Measurements from ENCODE around the gene CACNA1H.

The CACNA1H gene

GRCh38 chr16:1257561-1258224, 104.8 kb downstream of the CACNA1H start:
- no peak for TF ChIP-seq FOXA1 (IDR thresholded peaks at IDR 0.05)
- TF ChIP-seq PKNOX1 (IDR thresholded peaks at IDR 0.05), result no peak
- no peak for TF ChIP-seq FOXM1 (IDR thresholded peaks at IDR 0.05; ENCODE audit: borderline replicate concordance)
- TF ChIP-seq ZNF384 (IDR thresholded peaks at IDR 0.05), result no peak
- TF ChIP-seq HDGF (IDR thresholded peaks at IDR 0.05; ENCODE audit: borderline replicate concordance), result no peak
- no peak for TF ChIP-seq SUZ12 (IDR thresholded peaks at IDR 0.05)
- TF ChIP-seq FOXK2 (IDR thresholded peaks at IDR 0.05), result no peak
- TF ChIP-seq L3MBTL2 (conservative IDR thresholded peaks at IDR 0.05), result no peak
- TF ChIP-seq ARNT (IDR thresholded peaks at IDR 0.05), result no peak
- TF ChIP-seq ELF4 (IDR thresholded peaks at IDR 0.05), result no peak
- TF ChIP-seq LEF1 (IDR thresholded peaks at IDR 0.05; ENCODE audit: borderline replicate concordance), result no peak
- no peak for TF ChIP-seq NFRKB (IDR thresholded peaks at IDR 0.05)
- no peak for TF ChIP-seq SP1 (IDR thresholded peaks at IDR 0.05)
- TF ChIP-seq CTBP1 (IDR thresholded peaks at IDR 0.05; ENCODE audit: borderline replicate concordance), result no peak
- no peak for TF ChIP-seq BHLHE40 (IDR thresholded peaks at IDR 0.05; ENCODE audit: borderline replicate concordance)
- no peak for TF ChIP-seq TARDBP (IDR thresholded peaks at IDR 0.05)
- no peak for DNase-seq (ENCODE audit: extremely low spot score)
- ChIA-PET CTCF (no interaction called here), POLR2A (no interaction called here)

GRCh38 chr16:1258225-1258600, 105.3 kb downstream of the CACNA1H start:
- no peak for TF ChIP-seq FOXK2 (IDR thresholded peaks at IDR 0.05)
- TF ChIP-seq LEF1 (IDR thresholded peaks at IDR 0.05; ENCODE audit: borderline replicate concordance), result no peak
- TF ChIP-seq BHLHE40 (IDR thresholded peaks at IDR 0.05; ENCODE audit: borderline replicate concordance), result no peak
- TF ChIP-seq NFRKB (IDR thresholded peaks at IDR 0.05), result no peak
- TF ChIP-seq HDGF (IDR thresholded peaks at IDR 0.05; ENCODE audit: borderline replicate concordance), result no peak
- TF ChIP-seq FOXM1 (IDR thresholded peaks at IDR 0.05; ENCODE audit: borderline replicate concordance), result no peak
- TF ChIP-seq ARNT (IDR thresholded peaks at IDR 0.05), result no peak
- TF ChIP-seq SUZ12 (IDR thresholded peaks at IDR 0.05), result no peak
- TF ChIP-seq ELF4 (IDR thresholded peaks at IDR 0.05), result no peak
- no peak for TF ChIP-seq L3MBTL2 (conservative IDR thresholded peaks at IDR 0.05)
- TF ChIP-seq PKNOX1 (IDR thresholded peaks at IDR 0.05), result no peak
- TF ChIP-seq ZNF384 (IDR thresholded peaks at IDR 0.05), result no peak
- no peak for TF ChIP-seq SP1 (IDR thresholded peaks at IDR 0.05)
- TF ChIP-seq TARDBP (IDR thresholded peaks at IDR 0.05), result no peak
- TF ChIP-seq CTBP1 (IDR thresholded peaks at IDR 0.05; ENCODE audit: borderline replicate concordance), result no peak
- TF ChIP-seq FOXA1 (IDR thresholded peaks at IDR 0.05), result no peak
- no peak for DNase-seq (ENCODE audit: extremely low spot score)
- ChIA-PET CTCF (no interaction called here), POLR2A (no interaction called here)

- CTCF ChIA-PET, result no interaction called here
- DNase-seq (ENCODE audit: extremely low spot score), result no peak
- POLR2A ChIA-PET, result no interaction called here
- TF ChIP-seq HDGF (IDR thresholded peaks at IDR 0.05; ENCODE audit: borderline replicate concordance), result no peak
- no peak for TF ChIP-seq ZNF384 (IDR thresholded peaks at IDR 0.05)
- no peak for TF ChIP-seq L3MBTL2 (conservative IDR thresholded peaks at IDR 0.05)
- no peak for TF ChIP-seq FOXK2 (IDR thresholded peaks at IDR 0.05)
- no peak for TF ChIP-seq PKNOX1 (IDR thresholded peaks at IDR 0.05)
- no peak for TF ChIP-seq TARDBP (IDR thresholded peaks at IDR 0.05)
- TF ChIP-seq SUZ12 (IDR thresholded peaks at IDR 0.05), result no peak
- TF ChIP-seq FOXA1 (IDR thresholded peaks at IDR 0.05), result no peak
- TF ChIP-seq LEF1 (IDR thresholded peaks at IDR 0.05; ENCODE audit: borderline replicate concordance), result no peak
- no peak for TF ChIP-seq SP1 (IDR thresholded peaks at IDR 0.05)
These were observed 106.2 kb downstream of the CACNA1H start for GRCh38 chr16:1258906-1259759.

- ChIA-PET POLR2A (no interaction called here), CTCF (no interaction called here)
- TF ChIP-seq BHLHE40 (IDR thresholded peaks at IDR 0.05; ENCODE audit: borderline replicate concordance), result no peak
- TF ChIP-seq ZNF384 (IDR thresholded peaks at IDR 0.05), result no peak
- no peak for TF ChIP-seq FOXA1 (IDR thresholded peaks at IDR 0.05)
- TF ChIP-seq ARNT (IDR thresholded peaks at IDR 0.05), result no peak
- no peak for TF ChIP-seq FOXK2 (IDR thresholded peaks at IDR 0.05)
- TF ChIP-seq NFRKB (IDR thresholded peaks at IDR 0.05), result no peak
- TF ChIP-seq TARDBP (IDR thresholded peaks at IDR 0.05), result no peak
- no peak for TF ChIP-seq L3MBTL2 (conservative IDR thresholded peaks at IDR 0.05)
- no peak for TF ChIP-seq CTBP1 (IDR thresholded peaks at IDR 0.05; ENCODE audit: borderline replicate concordance)
- no peak for TF ChIP-seq ELF4 (IDR thresholded peaks at IDR 0.05)
- TF ChIP-seq FOXM1 (IDR thresholded peaks at IDR 0.05; ENCODE audit: borderline replicate concordance), result no peak
- TF ChIP-seq HDGF (IDR thresholded peaks at IDR 0.05; ENCODE audit: borderline replicate concordance), result no peak
- TF ChIP-seq SP1 (IDR thresholded peaks at IDR 0.05), result no peak
- no peak for TF ChIP-seq PKNOX1 (IDR thresholded peaks at IDR 0.05)
- no peak for TF ChIP-seq LEF1 (IDR thresholded peaks at IDR 0.05; ENCODE audit: borderline replicate concordance)
- TF ChIP-seq SUZ12 (IDR thresholded peaks at IDR 0.05), result no peak
- DNase-seq (ENCODE audit: extremely low spot score), result no peak
These were observed 106.8 kb downstream of the CACNA1H start for GRCh38 chr16:1259760-1260068.

GRCh38 chr16:1260101-1260680, 107.3 kb downstream of the CACNA1H start:
- ChIA-PET POLR2A (no interaction called here), CTCF (no interaction called here)
- TF ChIP-seq NFRKB (IDR thresholded peaks at IDR 0.05) (no peak), ARNT (IDR thresholded peaks at IDR 0.05) (no peak), ZNF384 (IDR thresholded peaks at IDR 0.05) (no peak), SUZ12 (IDR thresholded peaks at IDR 0.05) (no peak), LEF1 (IDR thresholded peaks at IDR 0.05; ENCODE audit: borderline replicate concordance) (no peak)
- DNase-seq (ENCODE audit: extremely low spot score), result no peak
